Colonic mucosa (tissue), 4 donors: ENCODE results near the gene SFTA2. TPM values are rescaled to one million over a fixed set of nuclear protein-coding genes. Genes with fewer than 3 reads are reported as not detected.

Experiments used
- DNase-seq: peaks from one replicate; pipeline ENCODE4 v3.0.0-alpha.2; 2020
- H3K27ac ChIP-seq: fragments of 200-600 bp; one replicate; pipeline ENCODE4 v1.8.0; 2021
- H3K27me3 ChIP-seq: fragments of 200-600 bp; one replicate; pipeline ENCODE4 v1.8.0; 2021
- H3K36me3 ChIP-seq: fragments of 200-600 bp; one replicate; pipeline ENCODE4 v1.8.0; 2021
- H3K4me1 ChIP-seq: fragments of 200-600 bp; one replicate; pipeline ENCODE4 v1.8.0; 2021; ENCODE audit warnings: mild to moderate bottlenecking
- H3K4me3 ChIP-seq: fragments of 200-600 bp; one replicate; pipeline ENCODE4 v1.8.0; 2021
- H3K9ac ChIP-seq, 2 donors: one replicate each; pipeline ENCODE4 v1.7.0; 2013; ENCODE audit warnings: control low read depth in 2 of 2, low read depth in 2 of 2, low read length in 2 of 2
- H3K9me3 ChIP-seq: fragments of 200-600 bp; one replicate; pipeline ENCODE4 v1.8.0; 2021
- CTCF ChIP-seq: fragments of 200-600 bp; IDR thresholded peaks from one replicate; pipeline ENCODE4 v1.8.0; 2022; ENCODE audit warnings: antibody characterized with exemption, mild to moderate bottlenecking
- intact Hi-C: fragments of 100-400 bp; cut with DNase I; formaldehyde crosslinking; loops from one replicate; pipeline ENCODE4 v1.14.1; 2022
- microRNA-seq: library from miRNA; unstranded; fragments of <30 nt; microRNA quantifications from one replicate; pipeline ENCODE4, GENCODE V29; 2019
- total RNA-seq, 2 donors: library from RNA; stranded (reverse); fragmentation: NEBNext Ultra II Directional in 1 of 2; extraction: Animal tissue kit (Norgen Biotek cat#: 25700) in 1 of 2; gene quantifications; one replicate each; pipeline ENCODE4 v1.2.1, GENCODE V29; 2021
- donor health status: healthy.
- donor health status: DM: no; HTN: no; CAD: no.
- donor health status: DM: no; HTN: no; CAD: no.

SFTA2 gene
- total RNA-seq, 2 donors from 2014 or later, result 1.3 TPM; not detected in 1

- H3K27me3 ChIP-seq, result no peaks in the 10 kb centered on the region
- intact Hi-C loops, result no loop called here
- H3K27ac ChIP-seq, result no peak overlapping the region
- H3K9ac ChIP-seq, result peak overlapping the region in 1 of 2 donors; percentile 5
- H3K4me3 ChIP-seq, result no peak overlapping the region
- no peaks in the 10 kb centered on the region for H3K9me3 ChIP-seq
- no peak for DNase-seq
- H3K4me1 ChIP-seq, result peaks cover 14% of the 10 kb centered on the region
- TF ChIP-seq CTCF, result no peak
- no peaks in the 10 kb centered on the region for H3K36me3 ChIP-seq
Measured at GRCh38 chr6:30881392-30882203, 50.4 kb downstream of the SFTA2 start.

Small RNA genes lying within 50 kb of the gene (microRNA-seq; reads per million reads assigned to microRNA genes)
- gene MIR4640, result 1.7 reads per million

Other genes with a start within 250 kb of the SFTA2 start
- 10 to 100 TPM in 1 of 2 donors, 1 to 10 TPM in 1; 8.3 to 22.8 TPM for gene PPP1R18, start 245.5 kb downstream of the SFTA2 start, total RNA-seq
- 10 to 100 TPM in 1 of 2 donors, 1 to 10 TPM in 1; 7.4 to 19.2 TPM for gene NRM, start 241.2 kb downstream of the SFTA2 start, total RNA-seq
- gene MDC1, start 214.9 kb downstream of the SFTA2 start, total RNA-seq, result 10 to 100 TPM; 14.0 to 59.0 TPM
- 100 to 1,000 TPM; 213 to 605 TPM for gene TUBB, start 211.8 kb downstream of the SFTA2 start, total RNA-seq
- gene FLOT1, start 189.5 kb downstream of the SFTA2 start, total RNA-seq, result 100 to 1,000 TPM; 130 to 158 TPM
- gene IER3, start 187.6 kb downstream of the SFTA2 start, total RNA-seq, result 10 to 100 TPM; 47.2 to 92.8 TPM
- 100 to 1,000 TPM; 261 to 267 TPM for gene DDR1, start 47.7 kb downstream of the SFTA2 start, total RNA-seq
- 10 to 100 TPM; 15.8 to 25.7 TPM for gene GTF2H4, start 24.0 kb downstream of the SFTA2 start, total RNA-seq
- gene VARS2, start 17.9 kb downstream of the SFTA2 start, total RNA-seq, result 10 to 100 TPM; 27.5 to 55.6 TPM
- gene MUCL3, start 8.8 kb upstream of the SFTA2 start, total RNA-seq, result under 1 TPM in 1 of 2 donors, not detected in 1; 0.30 TPM
- not detected for gene MUC21, start 51.5 kb upstream of the SFTA2 start, total RNA-seq
- gene MUC22, start 78.3 kb upstream of the SFTA2 start, total RNA-seq, result not detected
- not detected for gene C6orf15, start 180.4 kb upstream of the SFTA2 start, total RNA-seq
- 1 to 10 TPM; 2.2 to 5.6 TPM for gene PSORS1C1, start 182.6 kb upstream of the SFTA2 start, total RNA-seq
- gene CDSN, start 188.3 kb upstream of the SFTA2 start, total RNA-seq, result not detected
- gene PSORS1C2, start 206.9 kb upstream of the SFTA2 start, total RNA-seq, result not detected
- 10 to 100 TPM; 31.8 to 55.4 TPM for gene CCHCR1, start 225.6 kb upstream of the SFTA2 start, total RNA-seq
- 10 to 100 TPM in 1 of 2 donors, 1 to 10 TPM in 1; 8.8 to 39.6 TPM for gene TCF19, start 226.4 kb upstream of the SFTA2 start, total RNA-seq
- 1 to 10 TPM; 3.4 to 7.0 TPM for gene POU5F1, start 238.5 kb upstream of the SFTA2 start, total RNA-seq